NCI-H2227 treated with DMSO at 0.1 percent for 48 hours (cell line): Measurements from ENCODE around the gene GRM4.

ENCODE experiments used
- DNase-seq: peaks from one replicate; lab custom pipeline; 2025; lab: John Stamatoyannopoulos, UW

GRM4 gene

DNA sequence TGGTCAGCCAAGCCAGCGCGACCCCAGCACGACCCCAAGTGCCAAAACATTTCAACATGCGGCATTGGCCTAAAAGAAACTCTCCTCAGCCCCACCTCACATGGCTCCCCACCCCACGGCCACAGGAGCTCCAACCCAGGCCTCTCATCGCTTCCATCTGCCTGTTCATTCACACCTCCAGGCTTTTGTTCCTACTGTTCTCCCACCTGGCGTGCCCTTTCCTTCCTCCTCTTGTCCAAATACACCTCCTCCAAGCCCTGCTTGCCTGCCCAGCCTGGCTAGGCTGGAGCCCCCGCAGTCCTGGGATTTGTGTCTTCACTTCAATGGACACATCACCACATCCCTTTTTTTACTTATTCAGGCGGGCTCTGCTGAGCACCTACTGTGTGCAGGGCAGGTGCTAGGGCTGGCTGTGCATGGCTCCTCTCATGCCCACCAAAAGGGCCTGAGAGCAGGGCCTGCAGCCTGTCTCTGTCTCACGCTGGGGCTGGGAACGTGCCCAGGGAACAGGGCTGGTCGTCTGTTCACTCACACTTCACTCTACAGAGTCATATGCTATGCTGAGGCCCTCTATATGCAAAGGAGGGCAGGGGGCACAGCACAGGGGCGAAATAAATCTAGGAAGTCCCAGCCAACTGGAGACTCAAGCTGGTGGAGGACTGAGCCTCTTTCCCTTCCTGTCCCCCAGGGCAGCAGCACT lies 61.1 kb downstream of the GRM4 start:
- DNase-seq = no peak

DNA sequence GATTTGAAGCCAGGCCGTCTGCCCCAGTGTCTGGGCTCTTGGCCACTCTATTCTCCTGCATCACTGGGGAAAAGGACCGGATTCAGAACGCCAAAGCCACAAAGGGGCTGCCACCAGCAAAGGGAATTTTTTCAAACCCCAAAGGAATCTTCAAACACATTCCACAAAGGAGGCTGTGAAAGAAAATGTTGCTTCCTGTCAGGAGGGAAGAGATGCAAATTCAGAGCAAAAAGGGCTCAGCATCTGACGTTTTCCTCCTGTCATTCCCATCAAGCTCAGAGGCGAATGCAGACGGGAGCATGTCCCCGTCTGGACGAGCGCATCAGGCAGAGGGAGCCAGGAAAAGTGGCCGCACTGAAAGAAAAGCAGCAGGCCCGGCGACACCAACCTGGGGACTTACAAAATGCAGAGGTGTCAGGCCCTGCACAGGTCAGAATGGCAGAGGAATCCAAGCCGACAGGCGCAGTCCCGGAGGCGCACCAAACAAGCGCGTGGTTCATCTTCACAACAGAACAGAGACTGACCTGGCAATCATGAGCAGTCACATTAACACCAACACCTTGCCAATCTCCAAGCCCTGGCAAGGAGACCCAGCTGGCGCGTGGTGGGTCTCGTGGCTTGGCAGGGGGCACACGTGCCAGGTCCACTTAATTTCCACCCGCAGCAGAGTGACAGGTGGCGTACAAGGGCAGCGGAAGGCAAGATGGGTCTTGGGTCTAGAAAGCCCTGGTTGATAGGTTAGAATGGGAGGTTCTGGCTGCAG lies 62.8 kb downstream of the GRM4 start:
- DNase-seq = no peak

DNA sequence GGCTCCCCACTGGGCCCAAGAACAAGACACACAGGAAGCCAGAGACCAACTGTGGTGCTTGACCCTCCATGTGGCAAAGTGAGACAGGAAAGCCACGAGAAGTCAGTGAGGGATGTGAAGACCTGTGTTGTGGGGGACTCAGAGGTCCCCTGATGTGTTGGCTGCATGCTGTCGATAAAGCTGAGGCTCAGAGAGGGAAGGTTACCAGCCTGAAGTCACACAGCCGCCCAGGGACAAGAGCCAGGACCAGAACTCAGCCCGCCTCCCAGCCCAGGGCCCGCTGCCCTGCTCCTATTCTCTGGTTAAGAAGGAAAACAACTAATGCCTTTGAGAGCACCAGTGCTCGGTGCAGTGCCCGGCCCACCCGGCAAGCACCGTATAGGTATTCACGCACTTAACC lies 63.5 kb downstream of the GRM4 start:
- DNase-seq = no peak

DNA sequence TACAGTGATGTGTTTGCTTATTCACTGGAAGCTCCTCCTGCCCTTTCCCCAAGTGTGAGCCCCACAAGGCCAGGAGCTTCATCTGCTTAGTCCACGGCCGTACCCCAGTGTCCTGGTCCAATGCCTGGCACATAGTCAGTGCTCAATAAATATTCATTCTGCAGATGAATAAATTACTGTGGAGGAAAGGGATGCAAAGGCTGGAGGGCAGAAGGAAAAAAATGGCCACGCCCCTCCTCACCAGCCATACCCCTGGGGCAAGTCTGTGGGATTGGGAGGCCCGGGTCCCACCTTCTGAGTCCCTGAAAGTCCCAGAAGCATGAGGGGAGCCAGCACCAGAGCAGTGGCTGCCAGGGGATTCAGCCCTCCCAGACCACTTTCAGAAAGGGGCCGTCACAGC lies 65.5 kb downstream of the GRM4 start:
- DNase-seq = no peak

DNA sequence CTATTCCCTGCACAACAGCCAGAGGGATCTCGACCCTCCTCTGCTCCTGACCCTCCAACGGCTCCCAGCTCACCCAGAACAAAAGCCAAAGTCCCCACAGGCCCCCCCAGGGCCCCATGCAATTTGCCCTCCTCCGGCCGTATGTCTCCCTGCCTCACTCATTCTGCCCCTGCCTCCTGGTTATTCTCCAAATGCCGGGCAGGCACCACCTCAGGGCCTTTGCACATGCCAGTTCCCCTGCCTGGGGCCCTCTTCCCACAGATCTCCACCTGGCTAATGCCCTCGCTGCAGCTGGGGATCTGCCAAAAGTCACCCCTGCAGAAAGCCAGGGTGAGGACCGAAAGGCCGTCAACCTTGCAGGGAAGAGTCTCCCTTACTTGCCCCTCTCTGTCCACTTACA lies 66.0 kb downstream of the GRM4 start:
- DNase-seq = no peak

DNA sequence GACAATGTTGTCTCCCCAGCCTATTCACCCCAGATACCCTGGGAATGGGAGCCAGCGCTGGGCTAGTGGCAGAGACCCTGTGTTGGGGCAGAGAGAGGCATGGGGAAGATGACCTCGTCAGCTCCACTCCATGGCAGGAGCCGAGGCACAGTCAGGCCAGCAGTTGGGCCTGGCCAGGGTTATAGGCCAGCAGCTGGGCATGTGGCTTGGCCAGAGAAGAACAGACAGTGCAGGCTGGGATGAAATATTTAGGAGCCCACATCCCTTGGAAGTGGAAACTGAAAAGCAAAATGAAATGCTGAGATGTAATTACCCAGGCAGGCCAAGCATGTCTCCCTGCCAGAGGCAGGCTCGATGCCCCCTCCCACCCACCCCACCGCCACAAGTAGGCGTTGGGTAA lies 70.0 kb downstream of the GRM4 start:
- no peak for DNase-seq

DNA sequence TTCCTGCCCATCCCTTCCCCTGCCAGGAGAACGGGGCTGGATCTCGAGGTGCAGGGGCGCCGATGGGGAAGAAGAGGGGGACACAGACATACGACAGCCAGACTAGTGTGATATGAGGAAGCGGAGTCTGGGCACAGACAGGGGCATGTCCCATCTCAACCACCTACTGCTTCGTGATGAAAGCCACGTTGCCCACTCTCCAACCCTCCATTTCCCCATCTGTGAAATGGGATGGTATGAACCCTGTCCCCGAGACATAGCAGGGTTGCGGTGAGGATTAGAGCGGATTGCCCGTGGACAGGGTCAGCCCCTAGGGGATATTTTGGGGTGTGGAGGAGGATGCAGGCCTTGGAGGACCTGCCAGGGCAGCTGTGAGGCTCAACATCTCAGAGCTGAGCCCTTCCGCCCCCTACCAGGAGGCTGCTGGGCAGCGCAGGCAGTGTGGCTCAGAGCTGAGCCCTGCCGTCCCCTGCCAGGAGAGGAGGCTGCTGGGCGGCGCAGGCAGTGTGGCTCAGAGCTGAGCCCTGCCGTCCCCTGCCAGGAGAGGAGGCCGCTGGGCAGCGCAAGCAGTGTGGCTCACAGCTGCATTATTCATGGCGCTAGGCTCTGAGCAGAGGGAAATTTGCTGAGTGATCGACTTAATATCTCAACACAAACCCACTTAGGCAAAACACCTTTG lies 71.7 kb downstream of the GRM4 start:
- no peak for DNase-seq

DNA sequence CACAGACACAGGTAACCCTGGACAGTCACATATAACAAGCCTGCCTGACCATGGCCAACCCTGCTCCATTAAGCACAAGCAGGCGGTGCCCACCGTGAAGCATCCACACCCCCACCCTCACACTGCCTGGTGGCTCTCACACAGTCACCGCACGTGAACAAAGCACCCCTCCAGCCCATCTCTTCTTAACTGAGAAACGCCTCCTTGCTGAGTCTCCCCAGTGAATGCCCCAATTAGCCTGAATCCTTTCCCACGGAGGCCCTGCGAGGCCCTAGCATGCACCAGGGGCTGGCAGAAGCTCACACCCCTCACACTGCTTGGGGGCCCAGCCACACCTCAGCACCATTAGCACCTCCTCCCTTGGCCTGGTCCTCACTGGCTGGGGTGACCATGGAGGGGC lies 72.3 kb downstream of the GRM4 start:
- no peak for DNase-seq

DNA sequence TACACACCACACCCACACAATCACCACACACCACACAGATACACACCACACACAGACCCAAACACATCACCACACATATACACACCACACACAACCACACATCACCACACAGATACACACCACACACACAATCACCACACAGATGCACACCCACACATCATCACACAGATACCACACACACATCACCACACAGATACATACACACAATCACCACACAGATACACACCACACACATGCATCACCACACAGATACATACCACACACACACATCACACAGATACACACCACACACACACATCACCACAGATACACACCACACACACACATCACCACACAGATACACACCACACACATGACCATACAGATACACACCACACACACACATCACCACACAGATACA lies 73.2 kb downstream of the GRM4 start:
- DNase-seq = no peak

DNA sequence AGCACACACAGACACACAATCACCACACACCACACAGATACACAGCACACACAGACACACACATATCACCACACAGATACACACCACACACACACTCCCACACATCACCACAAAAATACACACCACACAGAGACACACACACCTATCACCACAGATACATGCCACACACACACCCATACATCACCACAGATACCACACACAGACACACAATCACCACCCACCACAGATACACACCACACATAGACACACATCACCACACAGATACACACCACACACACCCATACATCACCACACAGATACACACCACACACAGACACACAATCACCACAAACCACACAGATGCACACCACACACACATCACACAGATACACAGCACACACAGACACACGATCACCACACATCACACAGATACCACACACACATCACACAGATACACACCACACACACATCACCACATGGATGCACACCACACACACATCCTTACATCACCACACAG lies 74.0 kb downstream of the GRM4 start:
- no peak for DNase-seq

DNA sequence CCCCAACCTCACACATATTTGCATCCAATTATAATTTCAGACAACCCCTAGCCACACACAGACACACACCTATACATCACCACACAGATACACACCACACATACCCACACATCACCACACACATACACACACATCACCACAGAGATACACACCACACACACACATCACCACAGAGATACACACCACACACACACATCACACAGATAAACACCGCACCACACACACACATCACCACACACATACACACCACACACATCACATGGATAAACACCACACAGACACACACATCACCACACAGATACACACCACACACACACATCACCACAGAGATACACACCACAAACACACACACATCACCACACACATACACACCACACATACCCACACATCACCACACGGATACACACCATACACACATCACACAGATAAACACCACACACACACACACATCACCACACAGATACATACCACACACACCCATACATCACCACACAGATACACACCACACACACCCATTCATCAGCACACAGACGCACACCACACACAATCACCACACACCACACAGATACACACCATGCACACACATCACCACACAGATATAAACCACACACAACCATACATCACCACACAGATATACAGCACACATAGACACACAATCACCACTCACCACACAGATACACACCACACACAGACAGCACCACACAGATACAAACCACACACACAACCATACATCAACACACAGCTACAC lies 74.6 kb downstream of the GRM4 start:
- no peak for DNase-seq

DNA sequence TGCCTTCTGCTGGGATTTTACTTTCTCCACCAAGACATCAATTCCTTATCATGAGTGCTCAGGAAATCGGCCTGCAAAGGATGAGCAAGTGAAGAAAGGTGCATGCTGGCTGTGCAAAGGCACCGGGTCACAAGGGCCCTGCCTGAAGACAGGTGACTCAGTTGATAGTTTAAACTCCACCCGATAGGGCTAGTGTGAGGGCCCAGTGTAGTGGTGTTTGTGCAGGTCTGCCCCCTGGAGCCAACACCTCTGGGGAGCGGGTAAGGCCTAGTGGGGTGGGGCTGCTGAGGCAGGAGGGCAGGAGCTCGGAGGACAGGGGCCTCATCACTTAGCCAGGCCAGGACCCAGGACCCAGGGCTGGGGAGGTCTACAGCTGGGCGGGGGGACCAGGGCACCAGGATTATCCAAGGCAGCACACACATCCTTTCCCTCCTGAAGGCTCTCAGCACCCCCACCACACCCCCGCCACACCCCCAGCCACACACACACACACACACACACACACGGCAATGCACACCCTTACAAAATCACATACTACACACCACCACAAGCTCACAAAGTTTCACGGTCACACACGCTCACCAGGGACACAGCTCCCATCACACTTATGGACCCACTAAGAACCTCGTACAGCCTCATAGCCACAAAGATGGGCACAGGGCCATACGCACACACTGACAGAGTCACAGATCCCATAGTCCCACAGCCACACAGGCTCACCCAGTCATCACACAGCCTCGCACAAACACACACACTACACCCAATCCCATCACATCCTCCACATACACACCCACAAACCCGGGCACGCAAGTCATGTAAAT lies 75.4 kb downstream of the GRM4 start:
- no peak for DNase-seq

DNA sequence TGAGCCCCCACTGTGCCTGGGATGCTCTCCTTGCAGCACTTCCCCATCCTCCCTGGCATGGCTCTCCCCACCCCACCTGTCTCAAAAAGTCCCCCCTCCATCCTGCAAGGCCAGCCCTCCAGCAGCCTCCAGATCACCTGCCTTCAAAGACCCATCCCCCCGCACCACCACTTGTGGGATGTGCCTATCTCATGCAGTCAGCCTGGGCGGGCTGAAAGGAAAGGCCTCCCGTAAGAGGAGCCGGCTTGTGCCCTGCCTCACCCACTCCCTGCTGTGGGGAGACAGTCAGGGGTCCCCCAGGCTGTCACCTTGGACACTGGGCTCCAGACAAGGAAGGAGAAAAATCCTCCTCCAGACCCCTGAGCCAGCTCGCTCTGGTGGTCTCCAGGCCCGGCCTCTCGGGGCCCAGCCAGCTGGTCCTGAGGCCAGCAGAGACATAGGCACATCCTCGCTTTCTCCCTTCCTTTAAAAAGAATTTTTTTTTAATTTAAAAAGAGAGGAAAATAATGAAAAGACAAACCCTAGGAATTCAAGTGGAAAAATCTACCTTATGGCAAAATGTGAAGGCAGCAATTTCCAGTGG lies 77.3 kb downstream of the GRM4 start:
- DNase-seq = no peak

DNA sequence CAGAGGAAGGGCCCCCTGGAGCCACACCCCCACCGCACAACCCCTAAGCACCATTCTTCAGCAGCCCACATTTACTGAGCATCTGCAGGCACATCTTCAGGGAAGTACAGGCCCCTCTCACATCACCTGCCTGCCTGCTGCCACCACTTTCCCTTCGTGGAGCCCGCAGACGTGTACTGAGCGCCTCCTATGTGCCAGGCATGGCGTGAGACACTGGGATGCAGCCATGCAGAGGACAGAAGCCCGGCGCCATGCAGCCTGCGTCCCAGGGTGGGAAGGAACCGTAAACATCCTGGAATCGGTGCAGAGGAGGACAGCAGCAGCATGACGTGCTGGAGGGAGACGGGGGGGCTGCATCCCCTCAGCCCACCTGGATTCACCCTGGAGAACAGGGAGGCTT lies 78.1 kb downstream of the GRM4 start:
- no peak for DNase-seq

DNA sequence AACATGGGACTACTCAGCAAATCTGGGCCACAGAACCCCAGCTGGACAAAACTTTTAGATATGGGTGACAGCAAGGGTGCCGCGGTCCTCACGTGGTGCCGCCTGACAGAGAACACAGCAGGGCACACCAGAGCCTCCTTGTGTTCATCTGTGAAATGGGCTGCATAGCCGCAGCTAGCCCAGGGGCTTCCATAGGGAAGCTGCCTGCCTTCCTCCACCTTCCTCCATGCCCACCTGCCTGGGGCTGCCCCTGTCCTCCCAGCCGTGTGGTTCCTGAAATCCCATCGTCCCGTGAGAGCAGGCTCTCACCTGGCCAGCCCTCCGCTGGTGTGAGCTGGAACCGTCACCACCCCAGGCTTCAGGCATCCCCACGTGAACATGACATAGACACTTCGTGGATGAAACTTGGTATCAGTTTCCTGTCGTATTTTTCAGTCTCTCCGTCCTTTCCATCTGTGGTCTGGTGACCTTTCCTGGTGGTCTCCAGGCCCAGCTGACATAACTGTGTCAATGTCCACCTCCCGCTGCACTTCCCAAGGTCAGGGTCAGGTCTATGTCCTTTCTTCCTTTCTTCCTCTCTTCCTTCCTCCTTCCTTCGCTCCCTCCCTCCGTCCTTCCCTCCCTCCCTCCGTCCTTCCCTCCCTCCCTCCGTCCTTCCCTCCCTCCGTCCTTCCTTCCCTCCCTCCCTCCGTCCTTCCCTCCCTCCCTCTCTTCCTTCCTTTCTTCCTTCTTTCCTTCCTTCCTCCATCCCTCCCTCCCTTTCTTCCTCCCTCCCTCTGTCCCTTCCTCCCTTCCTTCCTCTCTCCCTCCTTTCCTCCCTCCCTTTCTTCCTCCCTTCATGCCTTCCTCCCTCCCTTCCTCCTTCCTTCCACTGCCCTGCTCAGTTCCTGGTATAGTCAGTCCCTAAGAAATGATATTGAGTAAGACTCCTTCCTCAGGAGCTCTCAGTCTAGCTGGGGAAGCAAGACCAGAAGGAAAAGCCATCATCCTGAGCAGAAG lies 78.8 kb downstream of the GRM4 start:
- DNase-seq = no peak

DNA sequence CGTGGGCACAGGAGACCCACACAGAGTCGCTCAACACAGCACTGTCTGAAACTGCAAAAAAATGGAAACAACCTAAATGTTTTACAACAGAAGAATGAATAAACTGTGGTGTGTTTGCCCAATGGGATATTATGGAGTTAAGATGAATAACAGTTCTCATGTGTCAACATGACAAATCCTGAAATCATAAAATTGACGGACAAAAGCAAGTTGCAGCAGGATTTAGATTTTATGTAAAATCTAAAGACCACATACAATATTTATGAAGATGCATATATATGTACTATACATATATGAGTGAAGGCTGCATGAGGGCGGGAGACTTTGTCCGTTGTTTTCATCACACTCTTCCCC lies 79.7 kb downstream of the GRM4 start:
- DNase-seq = no peak

DNA sequence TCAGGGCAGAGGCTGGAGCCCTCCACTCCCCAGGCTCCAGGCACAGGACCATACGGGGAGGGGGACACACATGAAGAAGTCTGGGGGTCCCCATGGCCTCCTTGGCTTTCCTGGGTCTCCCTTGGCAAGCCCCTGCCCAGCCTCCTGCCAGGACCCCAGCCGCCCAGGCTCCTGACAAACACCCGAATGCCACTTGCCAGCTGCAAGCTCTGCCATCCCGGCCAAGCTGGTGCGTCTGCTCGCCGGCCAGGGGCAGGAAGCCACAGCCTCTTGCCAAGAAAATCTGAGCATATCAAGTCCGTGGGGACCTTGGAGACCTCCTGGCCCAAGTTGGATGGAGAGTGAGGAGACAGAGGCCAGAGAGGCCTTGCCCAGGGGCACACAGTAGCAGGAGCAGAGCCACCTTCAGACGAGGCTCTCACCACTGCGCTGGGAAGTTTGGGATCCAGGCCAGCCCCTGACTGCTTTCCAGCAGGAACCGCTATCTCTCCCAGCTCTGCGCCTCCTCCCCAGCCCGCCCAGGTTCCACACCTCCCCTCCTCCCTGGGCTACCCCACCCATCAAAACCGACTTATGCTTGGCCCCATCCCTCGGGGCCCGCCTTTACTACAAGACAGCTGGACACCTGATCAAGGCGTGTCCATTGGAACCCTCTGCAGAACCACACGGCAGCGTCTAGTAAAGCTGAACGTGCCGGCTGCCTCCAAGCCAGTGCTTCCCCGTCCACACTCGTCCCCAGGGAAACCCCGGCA lies 80.2 kb downstream of the GRM4 start:
- no peak for DNase-seq

DNA sequence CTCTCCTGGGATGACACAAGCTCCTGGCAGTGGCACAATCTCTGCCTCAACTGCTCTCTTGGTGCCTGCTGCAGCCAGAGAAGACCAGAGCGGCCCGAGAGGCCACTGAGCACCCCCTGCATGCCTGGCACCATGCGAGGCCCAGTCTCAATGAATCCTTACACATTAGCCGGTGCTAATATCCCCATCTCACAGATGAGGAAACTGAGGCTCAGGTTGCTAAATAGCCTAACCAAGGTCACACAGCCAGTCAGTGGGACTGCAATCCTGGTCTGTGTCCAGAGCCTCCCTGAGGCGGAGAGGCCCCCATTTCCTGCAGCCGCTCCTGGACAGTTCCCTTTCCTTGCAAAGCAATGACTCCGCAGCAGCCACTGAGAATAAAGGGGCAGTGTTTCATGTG lies 81.2 kb downstream of the GRM4 start:
- no peak for DNase-seq

DNA sequence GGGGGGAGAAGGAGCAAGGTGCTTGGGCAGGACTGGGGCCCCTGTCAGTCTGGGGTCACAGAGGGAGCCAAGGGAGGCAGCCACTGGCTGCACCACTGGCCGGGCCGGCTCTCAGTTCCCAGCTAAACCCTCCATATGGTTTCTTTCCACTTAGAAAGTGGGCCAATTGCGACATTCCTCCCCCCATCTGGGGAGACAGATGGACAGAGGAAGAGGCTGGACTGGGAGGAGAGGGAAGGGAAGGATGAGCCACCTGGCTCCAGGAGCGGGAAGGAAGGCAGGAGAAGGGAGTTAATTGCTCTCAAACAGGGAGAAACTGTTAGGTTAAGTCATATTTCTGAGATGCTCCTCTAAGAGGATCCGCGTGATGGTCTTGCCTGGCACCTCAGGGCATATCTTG lies 82.2 kb downstream of the GRM4 start:
- DNase-seq = no peak
